CD4-positive, alpha-beta T cell treated with Interferon alpha-2 for 1 hour (primary cell): ENCODE results near the gene RAPGEF1.
A peak's percentile ranks its signal among the peaks of the same experiment; 100 is the strongest.

Experiments used
- DNase-seq, 2 donors: peaks; one replicate each; pipeline ENCODE4 v3.0.0-alpha.2; 2020 to 2022

Gene RAPGEF1

GRCh38 chr9:131752231-131752884 is 12.5 kb upstream of the RAPGEF1 start:
- DNase-seq: no peak

GRCh38 chr9:131748411-131748955 is 8.6 kb upstream of the RAPGEF1 start:
- no peak for DNase-seq

GRCh38 chr9:131747352-131747751 is 7.5 kb upstream of the RAPGEF1 start:
- peak; percentile 55 to 68 for DNase-seq

GRCh38 chr9:131745610-131746009 is 5.7 kb upstream of the RAPGEF1 start:
- DNase-seq: no peak

GRCh38 chr9:131744720-131745201 is 4.9 kb upstream of the RAPGEF1 start:
- no peak for DNase-seq

- DNase-seq: peak in 1 of 2 donors; percentile 28
These were observed 4.4 kb upstream of the RAPGEF1 start for GRCh38 chr9:131744171-131744719.

- no peak for DNase-seq
These were observed 3.6 kb upstream of the RAPGEF1 start for GRCh38 chr9:131743501-131743900.

GRCh38 chr9:131743096-131743495 is 3.2 kb upstream of the RAPGEF1 start:
- DNase-seq: no peak

GRCh38 chr9:131740898-131741297 is 1.0 kb upstream of the RAPGEF1 start:
- DNase-seq: no peak

- peak; percentile 43 to 56 for DNase-seq
These were observed 530 bp downstream of the RAPGEF1 start for GRCh38 chr9:131739133-131739958.

- no peak for DNase-seq
These were observed 1.4 kb downstream of the RAPGEF1 start for GRCh38 chr9:131738293-131739132.

- DNase-seq: no peak
These were observed 2.5 kb downstream of the RAPGEF1 start for GRCh38 chr9:131737426-131737825.

- peak in 1 of 2 donors; percentile 31 for DNase-seq
These were observed 3.4 kb downstream of the RAPGEF1 start for GRCh38 chr9:131736431-131736830.

GRCh38 chr9:131735238-131736128 is 4.4 kb downstream of the RAPGEF1 start:
- no peak for DNase-seq

- DNase-seq: no peak
These were observed 5.1 kb downstream of the RAPGEF1 start for GRCh38 chr9:131734781-131735180.

- DNase-seq: peak; percentile 58 to 79
These were observed 5.7 kb downstream of the RAPGEF1 start for GRCh38 chr9:131734165-131734610.

- peak; percentile 27 to 69 for DNase-seq
These were observed 6.3 kb downstream of the RAPGEF1 start for GRCh38 chr9:131733541-131734061.

- peak; percentile 77 to 84 for DNase-seq
These were observed 7.1 kb downstream of the RAPGEF1 start for GRCh38 chr9:131732636-131733289.

- DNase-seq: no peak
These were observed 7.8 kb downstream of the RAPGEF1 start for GRCh38 chr9:131732061-131732526.

- DNase-seq: peak; percentile 46 to 82
These were observed 8.2 kb downstream of the RAPGEF1 start for GRCh38 chr9:131731644-131732043.
